Measurements from ENCODE around the gene ZNF397.
A peak's percentile ranks its signal among the peaks of the same experiment; 100 is the strongest.

Gene ZNF397

GRCh38 chr18:35241448-35241804 lies 592 bp downstream of the ZNF397 start:
- H3K9me3 ChIP-seq (ENCODE audit: insufficient read depth, low read length), result peaks cover 44% of the 10 kb centered on the region
- H3K9ac ChIP-seq (ENCODE audit: low read length), result peak overlapping the region; percentile 89
- H3K4me1 ChIP-seq (ENCODE audit: low read length), result peaks cover 8% of the 10 kb centered on the region
- H3K36me3 ChIP-seq (replicated peaks; ENCODE audit: low read depth, low read length), result peaks cover 51% of the 10 kb centered on the region
- H3K4me2 ChIP-seq (ENCODE audit: low read length), result peak overlapping the region; percentile 69
- H4K20me1 ChIP-seq (ENCODE audit: insufficient read depth, low read length), result no peaks in the 10 kb centered on the region
- H3K79me2 ChIP-seq (ENCODE audit: low read length), result peaks cover 24% of the 10 kb centered on the region
- no peak for TF ChIP-seq EZH2phosphoT487 (IDR thresholded peaks at IDR 0.05; ENCODE audit: low read depth)
- H3K27ac ChIP-seq (ENCODE audit: low read length), result peak overlapping the region; percentile 75
- H3K4me3 ChIP-seq (ENCODE audit: low read length), result peak overlapping the region; percentile 82
- H3K27me3 ChIP-seq (ENCODE audit: low read depth, low read length), result no peaks in the 10 kb centered on the region
- no peak overlapping the region for H2AFZ ChIP-seq (ENCODE audit: low read depth, low read length)

- Histone ChIP-seq H4K20me1 (ENCODE audit: insufficient read depth, low read length) (no peaks in the 10 kb centered on the region), H3K4me1 (ENCODE audit: low read length) (peaks cover 11% of the 10 kb centered on the region), H3K4me3 (ENCODE audit: low read length) (no peak overlapping the region), H3K27me3 (ENCODE audit: low read depth, low read length) (no peaks in the 10 kb centered on the region), H2AFZ (ENCODE audit: low read depth, low read length) (no peak overlapping the region), H3K27ac (ENCODE audit: low read length) (no peak overlapping the region), H3K9me3 (ENCODE audit: insufficient read depth, low read length) (peaks cover 53% of the 10 kb centered on the region), H3K79me2 (ENCODE audit: low read length) (peaks cover 24% of the 10 kb centered on the region), H3K36me3 (replicated peaks; ENCODE audit: low read depth, low read length) (peaks cover 61% of the 10 kb centered on the region), H3K9ac (ENCODE audit: low read length) (no peak overlapping the region), H3K4me2 (ENCODE audit: low read length) (no peak overlapping the region)
- TF ChIP-seq EZH2phosphoT487 (IDR thresholded peaks at IDR 0.05; ENCODE audit: low read depth) (no peak), CTCF (IDR thresholded peaks at IDR 0.05; ENCODE audit: low read depth, low read length) (no peak)
These were observed 1.6 kb downstream of the ZNF397 start for GRCh38 chr18:35242426-35242825.

- peaks cover 79% of the 10 kb centered on the region for H3K36me3 ChIP-seq (replicated peaks; ENCODE audit: low read depth, low read length)
- no peak for TF ChIP-seq EZH2phosphoT487 (IDR thresholded peaks at IDR 0.05; ENCODE audit: low read depth)
- TF ChIP-seq CTCF (IDR thresholded peaks at IDR 0.05; ENCODE audit: low read depth, low read length), result no peak
These were observed 3.8 kb downstream of the ZNF397 start for GRCh38 chr18:35244671-35245070.

GRCh38 chr18:35245719-35246317 lies 5.0 kb downstream of the ZNF397 start:
- H3K4me3 ChIP-seq (ENCODE audit: low read length), result no peak overlapping the region
- no peak overlapping the region for H3K4me2 ChIP-seq (ENCODE audit: low read length)
- H4K20me1 ChIP-seq (ENCODE audit: insufficient read depth, low read length), result no peaks in the 10 kb centered on the region
- no peak overlapping the region for H3K27ac ChIP-seq (ENCODE audit: low read length)
- no peak overlapping the region for H3K9ac ChIP-seq (ENCODE audit: low read length)
- H3K79me2 ChIP-seq (ENCODE audit: low read length), result peaks cover 24% of the 10 kb centered on the region
- peaks cover 91% of the 10 kb centered on the region for H3K36me3 ChIP-seq (replicated peaks; ENCODE audit: low read depth, low read length)
- H2AFZ ChIP-seq (ENCODE audit: low read depth, low read length), result no peak overlapping the region
- TF ChIP-seq CTCF (IDR thresholded peaks at IDR 0.05; ENCODE audit: low read depth, low read length) (no peak), EZH2phosphoT487 (IDR thresholded peaks at IDR 0.05; ENCODE audit: low read depth) (no peak)
- no peaks in the 10 kb centered on the region for H3K27me3 ChIP-seq (ENCODE audit: low read depth, low read length)
- H3K4me1 ChIP-seq (ENCODE audit: low read length), result peaks cover 13% of the 10 kb centered on the region; the same call in 1 of the 2 replicates
- H3K9me3 ChIP-seq (ENCODE audit: insufficient read depth, low read length), result peaks cover 74% of the 10 kb centered on the region

More at GRCh38 chr18:35244671-35245070, 3.8 kb downstream of the ZNF397 start:
- Histone ChIP-seq H3K9me3 (ENCODE audit: insufficient read depth, low read length) (peaks cover 66% of the 10 kb centered on the region), H3K27ac (ENCODE audit: low read length) (no peak overlapping the region), H3K9ac (ENCODE audit: low read length) (no peak overlapping the region), H3K4me3 (ENCODE audit: low read length) (no peak overlapping the region), H3K4me2 (ENCODE audit: low read length) (no peak overlapping the region), H3K27me3 (ENCODE audit: low read depth, low read length) (no peaks in the 10 kb centered on the region), H3K79me2 (ENCODE audit: low read length) (peaks cover 24% of the 10 kb centered on the region), H3K4me1 (ENCODE audit: low read length) (peaks cover 17% of the 10 kb centered on the region), H4K20me1 (ENCODE audit: insufficient read depth, low read length) (no peaks in the 10 kb centered on the region), H2AFZ (ENCODE audit: low read depth, low read length) (no peak overlapping the region)
